Dedifferentiated amniotic fluid mesenchymal stem cell (primary cell): ENCODE measurements around the gene UNCX.
"Not testable (repeated sequence)": the region's sequence is repeated elsewhere in the genome, so short reads cannot be mapped to it uniquely, and the experiment has no call there.

Experiments
- DNase-seq: peaks from one replicate; pipeline ENCODE4 v3.0.0-alpha.2; 2016; ENCODE audit errors: extremely low spot score

The UNCX gene

GRCh38 chr7:1232623-1233332 lies at the start of gene UNCX:
Gene UNCX, plus strand, starts transcription at chr7:1232872. Its CDS starts 146 bp downstream, at chr7:1233018.
- no peak for DNase-seq

- DNase-seq, result no peak
Measured at GRCh38 chr7:1187127-1187526, 45.5 kb upstream of the UNCX start.

GRCh38 chr7:1188720-1189294 lies 43.9 kb upstream of the UNCX start:
- DNase-seq, result no peak

GRCh38 chr7:1189986-1190772 lies 42.5 kb upstream of the UNCX start:
- no peak for DNase-seq

- no peak for DNase-seq
Measured at GRCh38 chr7:1192171-1192676, 40.4 kb upstream of the UNCX start.

GRCh38 chr7:1193593-1194424 lies 38.9 kb upstream of the UNCX start:
- peak; percentile 22 for DNase-seq

GRCh38 chr7:1196441-1196840 lies 36.2 kb upstream of the UNCX start:
- not testable (repeated sequence) for DNase-seq

- no peak for DNase-seq
Measured at GRCh38 chr7:1196950-1197349, 35.7 kb upstream of the UNCX start.

- DNase-seq, result no peak
Measured at GRCh38 chr7:1197997-1198625, 34.6 kb upstream of the UNCX start.

GRCh38 chr7:1200045-1200444 lies 32.6 kb upstream of the UNCX start:
- no peak for DNase-seq

- DNase-seq, result no peak
Measured at GRCh38 chr7:1201916-1202315, 30.8 kb upstream of the UNCX start.

GRCh38 chr7:1202914-1203313 lies 29.8 kb upstream of the UNCX start:
- not testable (repeated sequence) for DNase-seq

GRCh38 chr7:1204460-1205140 lies 28.1 kb upstream of the UNCX start:
- no peak for DNase-seq

GRCh38 chr7:1205742-1206141 lies 26.9 kb upstream of the UNCX start:
- DNase-seq, result not testable (repeated sequence)

- no peak for DNase-seq
Measured at GRCh38 chr7:1209097-1209496, 23.6 kb upstream of the UNCX start.

- no peak for DNase-seq
Measured at GRCh38 chr7:1210321-1210978, 22.2 kb upstream of the UNCX start.

GRCh38 chr7:1210979-1211608 lies 21.6 kb upstream of the UNCX start:
- DNase-seq, result no peak

- DNase-seq, result no peak
Measured at GRCh38 chr7:1211611-1212010, 21.1 kb upstream of the UNCX start.

GRCh38 chr7:1212025-1212424 lies 20.6 kb upstream of the UNCX start:
- DNase-seq, result not testable (repeated sequence)

- no peak for DNase-seq
Measured at GRCh38 chr7:1214516-1214915, 18.2 kb upstream of the UNCX start.
